A549 (cell line): ENCODE measurements around the gene NRARP. TPM values are rescaled to one million over a fixed set of nuclear protein-coding genes. Genes with fewer than 3 reads are reported as not detected.

Experiments used
- CBX8 ChIP-seq: fragments of 200-600 bp; sonication (generic); IDR thresholded peaks from 2 replicates; pipeline ENCODE4 v1.6.1; 2016
- CTCF ChIP-seq: fragments of >200 bp; sonication (Bioruptor Twin); formaldehyde crosslinking; IDR thresholded peaks from 3 replicates; pipeline ENCODE4 v1.5.1; 2016
- EHF ChIP-seq: fragments of 250-450 bp; sonication (Bioruptor Pico); IDR thresholded peaks from 2 replicates; pipeline ENCODE4 v1.5.0; 2020; ENCODE audit warnings: mild to moderate bottlenecking
- ELK1 ChIP-seq: fragments of 150-350 bp; IDR thresholded peaks from 2 replicates; pipeline ENCODE4 v1.6.1; 2014; ENCODE audit warnings: low read depth, mild to moderate bottlenecking, low read length
- FOXS1 ChIP-seq: fragments of 250-450 bp; sonication (Bioruptor Pico); IDR thresholded peaks from 2 replicates; pipeline ENCODE4 v1.5.0; 2020; ENCODE audit warnings: mild to moderate bottlenecking, moderate library complexity
- GATA3 ChIP-seq: IDR thresholded peaks from 2 replicates; pipeline ENCODE4 v1.6.1; 2012; ENCODE audit warnings: borderline replicate concordance
- HMGXB4 ChIP-seq: fragments of 250-450 bp; sonication (Bioruptor Pico); IDR thresholded peaks from 2 replicates; pipeline ENCODE4 v1.5.0; 2021; ENCODE audit warnings: mild to moderate bottlenecking, moderate library complexity, borderline replicate concordance
- JUN ChIP-seq, 2 experiments: fragments of >200 bp; sonication (Bioruptor Twin); formaldehyde crosslinking; IDR thresholded peaks; 2 replicates in 1 of 2; 3 replicates in 1 of 2; pipeline ENCODE4 v1.6.1; 2016 to 2017
- KDM1A ChIP-seq: fragments of 200-600 bp; sonication (generic); IDR thresholded peaks from 2 replicates; pipeline ENCODE4 v1.6.1; 2016; ENCODE audit warnings: low read depth, mild to moderate bottlenecking
- MAX ChIP-seq: IDR thresholded peaks from 2 replicates; pipeline ENCODE4 v1.6.1; 2012
- NPAS2 ChIP-seq: fragments of 250-450 bp; sonication (Bioruptor Pico); IDR thresholded peaks from 2 replicates; pipeline ENCODE4 v1.8.0; 2022; ENCODE audit warnings: mild to moderate bottlenecking, moderate library complexity, borderline replicate concordance
- NR3C1 ChIP-seq: fragments of >200 bp; sonication (Bioruptor Twin); formaldehyde crosslinking; IDR thresholded peaks from 3 replicates; pipeline ENCODE4 v1.6.1; 2017
- PHF8 ChIP-seq: fragments of 200-600 bp; sonication (generic); IDR thresholded peaks from 2 replicates; pipeline ENCODE4 v1.6.1; 2016; ENCODE audit warnings: low read depth, mild to moderate bottlenecking, antibody characterized with exemption, moderate library complexity, borderline replicate concordance
- POLR2A ChIP-seq: IDR thresholded peaks from 2 replicates; pipeline ENCODE4 v1.6.1; 2012; ENCODE audit warnings: mild to moderate bottlenecking, low read length
- RARB ChIP-seq: fragments of 250-450 bp; sonication (Bioruptor Pico); IDR thresholded peaks from 2 replicates; pipeline ENCODE4 v1.8.0; 2021; ENCODE audit warnings: mild to moderate bottlenecking, moderate library complexity
- REST ChIP-seq: fragments of 200-600 bp; sonication (generic); IDR thresholded peaks from 2 replicates; pipeline ENCODE4 v1.6.1; 2016; ENCODE audit warnings: antibody characterized with exemption, mild to moderate bottlenecking, moderate library complexity
- SREBF2 ChIP-seq: fragments of 450-650 bp; IDR thresholded peaks from 2 replicates; pipeline ENCODE4 v1.6.1; 2014; ENCODE audit warnings: mild to moderate bottlenecking, moderate library complexity
- USF2 ChIP-seq: fragments of 450-650 bp; IDR thresholded peaks from 2 replicates; pipeline ENCODE4 v1.6.1; 2014; ENCODE audit warnings: antibody characterized with exemption
- ZC3H11A ChIP-seq: fragments of 450-650 bp; IDR thresholded peaks from 2 replicates; pipeline ENCODE4 v1.6.1; 2014; ENCODE audit warnings: antibody characterized with exemption, mild to moderate bottlenecking
- polyA plus RNA-seq, 4 experiments: library from polyadenylated mRNA; depleted of rRNA in 3 of 4; stranded (reverse); fragments of >200 nt; fragmentation: RNase III in 1 of 4; extraction: RNeasy Plus Mini Kit Qiagen cat#74134 plus additional on column Dnase treatment in 1 of 4; gene quantifications; 2 replicates in 3 of 4; 3 replicates in 1 of 4; pipeline ENCODE4 v1.2.3, GENCODE V29; 2011 to 2017

The NRARP gene
- polyA plus RNA-seq, 2 of the 4 experiments (the other 2 are of a cell fraction): 1.3 to 5.1 TPM

- TF ChIP-seq MAX (peak; percentile 75; the same call in 1 of the 2 replicates), FOXS1 (CRISPR knock-in tag) (no peak), REST (no peak), NPAS2 (CRISPR knock-in tag) (no peak), PHF8 (0 out of 2 replicates have a peak, but pooled peaks have one; percentile 34), CBX8 (no peak), RARB (no peak), ELK1 (no peak), EHF (CRISPR knock-in tag) (no peak), GATA3 (no peak), USF2 (no peak), NR3C1 (no peak), SREBF2 (no peak), POLR2A (peak; percentile 90), KDM1A (no peak), ZC3H11A (no peak), CTCF (no peak), JUN (IDR thresholded peaks at IDR 0.05) (peak; percentile 85 to 96), HMGXB4 (no peak)
Observed at GRCh38 chr9:137254624-137255447, 47.2 kb downstream of the NRARP start, which contains the start of gene NELFB (continued).
